Measurements from ENCODE around the gene ATP5F1D.

Gene ATP5F1D

DNA sequence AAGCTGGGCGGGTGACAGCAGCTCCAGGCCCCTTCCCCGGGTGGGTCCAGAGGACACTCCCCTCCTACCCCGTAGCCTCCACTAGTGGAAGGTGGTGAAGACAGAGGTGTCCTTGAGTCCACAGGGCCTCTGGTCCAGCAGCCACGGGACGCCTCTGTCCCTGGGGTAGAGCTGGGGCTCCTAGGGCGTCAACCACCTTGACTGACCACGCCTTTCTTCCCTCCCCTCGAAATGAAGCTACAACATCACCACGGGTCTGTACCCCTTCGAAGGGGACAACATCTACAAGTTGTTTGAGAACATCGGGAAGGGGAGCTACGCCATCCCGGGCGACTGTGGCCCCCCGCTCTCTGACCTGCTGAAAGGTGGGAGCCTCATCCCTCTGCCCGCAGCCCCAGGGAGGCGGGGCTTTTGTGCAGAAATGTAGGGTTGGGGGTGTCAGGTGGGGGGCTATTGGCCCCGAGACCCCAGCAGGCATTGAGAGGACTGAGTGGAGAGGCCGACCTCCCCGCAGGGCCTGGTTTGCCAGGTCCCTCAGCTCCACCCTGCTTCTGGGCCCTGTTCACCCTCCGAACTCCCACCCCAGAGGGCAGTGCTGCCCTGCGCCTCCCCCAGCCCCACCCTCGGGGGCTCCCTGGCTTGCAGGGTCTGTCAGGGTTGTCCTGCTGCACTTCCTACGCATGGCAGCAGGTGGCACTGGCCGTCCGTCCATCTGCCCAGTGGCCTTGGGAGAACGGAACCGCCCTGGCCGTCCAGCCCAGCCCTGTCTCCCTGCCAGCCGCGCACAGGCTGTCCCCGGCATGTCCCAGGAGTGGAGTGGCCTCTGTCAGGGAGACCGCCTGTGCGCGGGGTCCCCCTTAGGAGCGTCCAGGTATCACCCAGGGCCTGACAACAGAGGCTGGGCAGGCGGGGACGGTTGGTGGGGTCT, 20.3 kb upstream of the ATP5F1D start:
- peak; percentile 84 for DNase-seq (ENCODE audit: low spot score)

DNA sequence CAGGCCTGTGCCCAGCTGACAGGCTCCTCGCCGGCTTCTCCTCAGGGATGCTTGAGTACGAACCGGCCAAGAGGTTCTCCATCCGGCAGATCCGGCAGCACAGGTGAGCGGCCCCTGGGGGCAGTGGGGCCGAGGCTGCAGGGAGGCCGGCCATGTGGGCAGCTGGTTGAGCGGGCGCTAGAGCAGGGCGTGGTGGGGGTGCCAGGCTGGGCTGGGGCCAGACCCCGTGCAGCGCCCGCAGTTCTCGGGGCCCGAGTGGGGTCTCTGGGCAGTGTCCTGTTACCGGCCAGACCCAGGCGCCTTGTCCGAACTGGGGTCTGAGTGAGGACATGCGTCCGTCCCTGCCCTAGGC, 19.7 kb upstream of the ATP5F1D start:
- DNase-seq (ENCODE audit: low spot score): no peak

DNA sequence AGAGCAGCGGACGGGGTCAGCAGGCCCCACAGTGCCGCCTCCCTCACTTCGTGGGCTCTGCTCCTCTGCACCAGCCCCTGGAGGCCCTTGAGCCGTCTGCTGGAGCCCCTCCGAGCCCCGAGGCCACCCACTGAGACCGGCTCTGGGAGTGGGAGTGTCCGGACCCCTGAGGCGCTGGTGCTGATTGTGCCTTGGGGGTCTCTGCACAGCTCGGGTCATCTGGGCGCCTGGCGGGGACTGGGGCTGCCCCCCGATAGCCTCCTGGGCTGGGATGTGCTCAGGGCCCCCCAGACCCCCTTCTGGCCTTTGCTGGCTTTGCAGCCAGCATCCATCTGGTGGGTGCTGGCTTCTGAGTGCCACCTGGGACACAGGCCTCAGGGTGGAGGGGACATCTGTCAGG, 19.2 kb upstream of the ATP5F1D start:
- no peak for DNase-seq (ENCODE audit: low spot score)

DNA sequence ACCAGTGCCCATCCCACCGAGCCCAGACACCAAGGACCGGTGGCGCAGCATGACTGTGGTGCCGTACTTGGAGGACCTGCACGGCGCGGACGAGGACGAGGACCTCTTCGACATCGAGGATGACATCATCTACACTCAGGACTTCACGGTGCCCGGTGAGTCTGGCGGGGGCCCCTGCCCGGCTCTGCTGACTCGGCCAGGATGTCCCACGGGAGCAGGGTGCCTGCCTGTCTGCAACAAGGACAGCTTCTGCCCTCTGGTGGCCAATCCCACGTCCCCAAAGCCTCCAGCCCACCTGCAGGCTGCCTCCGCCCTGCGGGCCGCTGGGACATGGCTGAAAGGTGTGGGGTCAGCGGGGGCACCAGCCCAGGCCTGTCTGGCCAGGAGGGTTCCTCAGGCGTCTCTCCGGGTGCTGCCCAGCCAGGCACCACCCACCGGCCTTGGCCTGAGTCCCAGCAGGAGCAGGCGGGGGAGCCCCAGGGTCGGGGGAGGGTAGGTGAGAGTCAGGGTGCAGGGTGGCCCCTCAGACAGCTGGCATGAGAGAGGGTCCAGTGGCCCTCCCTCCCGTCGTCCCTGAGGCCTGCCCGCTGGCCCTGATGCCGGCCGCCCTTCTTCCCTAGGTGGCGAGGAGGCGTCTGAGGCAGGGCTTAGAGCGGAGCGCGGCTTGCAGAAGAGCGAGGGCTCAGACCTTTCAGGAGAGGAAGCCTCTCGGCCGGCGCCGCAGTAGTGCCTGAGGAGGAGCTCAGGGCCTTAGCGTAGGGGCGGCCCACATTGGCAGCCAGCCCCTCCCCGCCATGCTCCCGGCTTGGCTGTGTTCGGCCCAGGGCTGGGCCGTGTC, 18.3 kb upstream of the ATP5F1D start:
- DNase-seq (ENCODE audit: low spot score): no peak

- DNase-seq (ENCODE audit: low spot score): no peak
These were observed 17.3 kb upstream of the ATP5F1D start for GRCh38 chr19:1224047-1224825.

DNA sequence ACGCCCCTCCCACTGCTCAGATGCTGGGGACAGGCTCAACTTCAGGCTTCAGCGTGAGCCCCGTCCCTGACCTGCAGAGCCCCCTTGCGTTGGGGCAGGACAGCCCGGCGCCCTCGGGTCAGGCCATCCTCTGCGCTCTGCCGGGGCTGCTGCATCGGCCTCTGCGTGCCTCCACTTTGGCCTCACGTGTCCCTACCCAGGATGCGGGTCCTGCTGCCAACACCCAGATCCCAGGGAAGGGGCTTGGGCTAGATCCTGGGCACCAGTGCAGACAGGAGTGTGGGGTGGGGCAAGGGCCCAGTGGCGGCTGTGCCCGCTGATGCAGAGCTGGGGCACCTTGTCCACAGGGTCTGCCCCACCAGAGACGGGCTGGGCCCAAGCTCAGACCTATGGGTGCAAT, 16.7 kb upstream of the ATP5F1D start:
- no peak for DNase-seq (ENCODE audit: low spot score)

DNA sequence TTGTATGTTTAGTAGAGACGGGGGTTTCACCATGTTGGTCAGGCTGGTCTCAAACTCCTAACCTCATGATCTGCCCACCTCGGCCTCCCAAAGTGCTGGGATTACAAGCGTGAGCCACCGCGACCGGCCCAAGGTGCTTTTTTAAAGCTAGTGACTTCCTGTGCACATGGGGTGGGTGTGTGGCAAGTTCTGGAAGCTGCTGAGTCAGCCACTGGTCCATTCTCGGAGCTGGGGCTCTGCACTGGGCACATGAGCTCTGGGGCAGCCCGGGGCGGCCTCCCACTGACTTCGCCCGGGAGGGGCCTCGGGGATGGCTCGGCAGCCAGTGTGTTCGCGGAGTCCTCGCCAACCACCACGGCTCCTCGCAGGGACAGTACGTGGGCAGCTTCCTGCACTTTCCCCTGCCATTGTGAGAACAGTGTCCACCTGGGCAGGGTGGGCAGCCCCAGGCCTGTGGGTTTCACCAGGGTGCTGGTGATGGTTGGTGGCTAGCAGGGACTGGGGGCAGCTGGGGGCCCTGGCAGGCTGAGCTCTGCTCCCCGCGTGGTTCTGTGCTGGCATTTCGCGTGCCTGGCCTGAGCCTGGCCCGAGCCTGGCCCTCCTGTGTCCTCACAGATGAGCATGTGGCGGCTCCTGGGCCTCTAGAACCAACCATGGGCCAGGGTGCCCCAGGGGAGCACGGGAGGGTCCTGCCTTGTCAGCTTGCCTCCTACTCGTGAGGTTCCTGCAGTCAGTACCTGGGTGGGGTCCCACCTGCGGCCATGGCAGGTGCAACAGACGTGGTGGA, 15.9 kb upstream of the ATP5F1D start:
- DNase-seq (ENCODE audit: low spot score): no peak

DNA sequence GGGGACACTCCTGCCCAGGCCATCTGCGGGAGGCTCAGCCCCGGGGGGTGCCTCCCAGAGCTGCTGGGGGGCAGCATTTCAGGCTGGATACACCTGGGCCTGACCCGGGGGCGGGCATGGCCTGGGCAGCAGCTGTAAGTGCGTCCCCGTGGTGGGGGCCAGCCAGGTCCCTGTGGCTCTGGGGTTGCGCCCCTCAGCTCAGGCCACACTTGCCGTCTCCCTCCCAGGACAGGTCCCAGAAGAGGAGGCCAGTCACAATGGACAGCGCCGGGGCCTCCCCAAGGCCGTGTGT, 15.4 kb upstream of the ATP5F1D start:
- no peak for DNase-seq (ENCODE audit: low spot score)

DNA sequence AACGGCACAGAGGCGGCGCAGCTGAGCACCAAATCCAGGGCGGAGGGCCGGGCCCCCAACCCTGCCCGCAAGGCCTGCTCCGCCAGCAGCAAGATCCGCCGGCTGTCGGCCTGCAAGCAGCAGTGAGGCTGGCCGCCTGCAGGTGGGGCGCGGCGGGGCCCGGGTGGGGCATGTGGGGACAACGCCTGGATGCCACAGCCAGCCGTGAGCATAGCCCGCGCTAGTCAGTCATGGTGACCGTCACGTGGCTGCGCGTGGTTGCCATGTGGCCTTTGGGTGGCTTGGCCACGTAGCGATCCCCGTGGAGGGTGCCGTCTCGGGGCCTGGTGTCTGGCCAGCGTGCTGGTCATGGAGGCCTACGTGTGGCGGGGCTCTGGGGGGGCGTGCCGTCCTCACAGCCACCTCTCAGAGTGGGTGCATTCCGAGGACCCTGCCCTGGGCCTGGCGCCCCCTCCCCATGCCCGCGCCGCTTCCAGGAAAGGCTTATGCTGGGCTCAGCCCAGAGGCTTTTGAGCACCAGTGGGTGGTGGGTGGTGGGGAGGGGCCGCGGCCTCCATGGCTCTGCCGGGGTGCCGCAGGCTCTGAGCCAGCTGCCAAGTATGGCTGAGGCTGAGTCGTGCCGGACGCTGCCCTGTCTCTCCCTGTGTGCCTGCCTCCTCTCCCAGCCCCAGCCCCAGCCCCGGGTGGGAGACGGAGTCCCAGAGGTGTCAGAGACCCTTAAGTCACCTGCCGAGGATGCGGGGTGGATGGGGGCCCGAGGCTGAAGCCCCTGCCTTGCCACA, 14.8 kb upstream of the ATP5F1D start:
- DNase-seq (ENCODE audit: low spot score): no peak

DNA sequence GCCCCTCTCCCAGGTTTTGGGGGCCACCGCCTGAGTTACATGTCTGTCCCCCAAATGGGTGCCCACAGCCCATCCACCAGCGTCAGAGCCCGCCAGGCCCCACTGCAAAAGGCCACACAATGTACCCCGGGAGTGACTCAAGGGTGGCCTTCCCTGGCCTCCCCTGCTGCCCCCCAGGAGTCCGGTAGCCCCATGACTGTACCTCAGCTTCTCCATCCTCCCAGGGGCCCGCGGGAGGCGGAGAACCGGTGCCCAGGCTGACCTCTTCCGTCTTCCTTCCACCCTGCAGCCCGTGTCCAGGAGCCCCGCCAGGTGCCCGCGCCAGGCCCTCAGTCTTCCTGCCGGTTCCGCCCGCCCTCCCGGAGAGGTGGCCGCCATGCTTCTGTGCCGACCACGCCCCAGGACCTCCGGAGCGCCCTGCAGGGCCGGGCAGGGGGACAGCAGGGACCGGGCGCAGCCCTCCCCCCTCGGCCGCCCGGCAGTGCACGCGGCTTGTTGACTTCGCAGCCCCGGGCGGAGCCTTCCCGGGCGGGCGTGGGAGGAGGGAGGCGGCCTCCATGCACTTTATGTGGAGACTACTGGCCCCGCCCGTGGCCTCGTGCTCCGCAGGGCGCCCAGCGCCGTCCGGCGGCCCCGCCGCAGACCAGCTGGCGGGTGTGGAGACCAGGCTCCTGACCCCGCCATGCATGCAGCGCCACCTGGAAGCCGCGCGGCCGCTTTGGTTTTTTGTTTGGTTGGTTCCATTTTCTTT, 14.1 kb upstream of the ATP5F1D start:
- no peak for DNase-seq (ENCODE audit: low spot score)

GRCh38 chr19:1228161-1228957, 13.2 kb upstream of the ATP5F1D start:
- no peak for DNase-seq (ENCODE audit: low spot score)

- no peak for DNase-seq (ENCODE audit: low spot score)
These were observed 12.3 kb upstream of the ATP5F1D start for GRCh38 chr19:1229056-1229923.

GRCh38 chr19:1229924-1230782, 11.4 kb upstream of the ATP5F1D start:
- no peak for DNase-seq (ENCODE audit: low spot score)

DNA sequence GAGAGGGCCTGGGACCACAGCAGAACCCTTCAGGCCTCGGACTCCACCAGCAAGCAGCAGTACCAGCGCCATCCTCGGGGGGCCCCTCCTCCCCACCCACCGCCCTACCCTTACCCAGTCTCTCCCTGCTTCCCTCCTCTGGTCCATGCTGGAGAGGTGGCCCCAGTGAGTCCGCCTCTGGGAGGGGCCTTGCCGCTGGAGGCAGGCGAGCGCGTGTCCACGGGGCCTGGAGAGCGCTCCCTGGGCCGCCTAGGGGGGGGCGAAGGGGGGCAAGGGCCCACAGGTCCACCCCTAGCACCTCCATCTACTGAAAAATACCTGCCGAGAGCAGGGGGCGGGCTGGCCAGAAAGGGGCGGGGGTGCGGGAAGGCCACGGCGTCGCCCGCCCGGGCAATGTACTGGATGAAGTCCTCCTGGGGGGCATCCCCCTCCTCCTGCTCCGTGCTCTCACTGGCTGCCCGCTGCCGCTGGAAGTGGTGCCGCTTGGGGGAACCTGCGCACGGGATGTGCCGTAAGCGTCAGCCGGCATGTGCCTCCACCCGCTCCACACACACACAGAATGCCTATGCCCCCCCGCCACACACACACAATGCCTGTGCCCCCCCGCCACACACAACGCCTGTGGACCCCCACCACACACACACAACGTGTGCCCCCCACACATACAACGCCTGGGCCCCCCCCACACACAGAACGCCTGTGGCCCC, 10.6 kb upstream of the ATP5F1D start:
- no peak for DNase-seq (ENCODE audit: low spot score)

- DNase-seq (ENCODE audit: low spot score): no peak
These were observed 9.6 kb upstream of the ATP5F1D start for GRCh38 chr19:1231729-1232637.

- no peak for DNase-seq (ENCODE audit: low spot score)
These were observed 8.9 kb upstream of the ATP5F1D start for GRCh38 chr19:1232652-1233072.

Measured in AG20443 (cell line).